ENCODE data around the gene DAAM2. TPM values are rescaled to one million over a fixed set of nuclear protein-coding genes. Genes with fewer than 3 reads are reported as not detected.

Gene DAAM2
- total RNA-seq, 6 experiments from 2014 or later: 2.2 to 9.0 (median 8.0) TPM

GRCh38 chr6:39859025-39859424 is 66.8 kb downstream of the DAAM2 start:
- H3K27ac Mint-ChIP-seq: no peak overlapping the region
- H3K4me1 Mint-ChIP-seq (ENCODE audit: low read depth): peaks cover 19% of the 10 kb centered on the region
- H3K36me3 Mint-ChIP-seq (ENCODE audit: low read depth): no peaks in the 10 kb centered on the region
- no peak for DNase-seq
- TF ChIP-seq CTCF (IDR thresholded peaks at IDR 0.05): no peak
- H3K27me3 Mint-ChIP-seq (ENCODE audit: insufficient read depth): peaks cover 10% of the 10 kb centered on the region
- no peaks in the 10 kb centered on the region for H3K9me3 Mint-ChIP-seq
- no peak overlapping the region for H3K4me3 Mint-ChIP-seq

- DNase-seq: no peak
- Mint-ChIP-seq H3K4me1 (ENCODE audit: low read depth) (peaks cover 7% of the 10 kb centered on the region; the same call in 1 of the 2 replicates), H3K27ac (no peak overlapping the region), H3K9me3 (no peaks in the 10 kb centered on the region), H3K27me3 (ENCODE audit: insufficient read depth) (peaks cover 8% of the 10 kb centered on the region), H3K4me3 (no peak overlapping the region), H3K36me3 (ENCODE audit: low read depth) (no peaks in the 10 kb centered on the region)
- TF ChIP-seq CTCF (IDR thresholded peaks at IDR 0.05): no peak
Measured at GRCh38 chr6:39861663-39862062, 69.5 kb downstream of the DAAM2 start.

GRCh38 chr6:39865011-39865888 is 73.1 kb downstream of the DAAM2 start:
- H3K27ac Mint-ChIP-seq: no peak overlapping the region
- peaks cover 8% of the 10 kb centered on the region for H3K27me3 Mint-ChIP-seq (ENCODE audit: insufficient read depth)
- H3K36me3 Mint-ChIP-seq (ENCODE audit: low read depth): no peaks in the 10 kb centered on the region
- H3K9me3 Mint-ChIP-seq: no peaks in the 10 kb centered on the region
- DNase-seq: peak; percentile 59
- peak; percentile 94 for TF ChIP-seq CTCF (IDR thresholded peaks at IDR 0.05)
- H3K4me3 Mint-ChIP-seq: no peak overlapping the region
- peaks cover 7% of the 10 kb centered on the region; the same call in 1 of the 2 replicates for H3K4me1 Mint-ChIP-seq (ENCODE audit: low read depth)

- H3K27ac Mint-ChIP-seq: no peak overlapping the region
Measured at GRCh38 chr6:39867592-39867991, 75.4 kb downstream of the DAAM2 start.

GRCh38 chr6:39870950-39871349 is 78.8 kb downstream of the DAAM2 start:
- Mint-ChIP-seq H3K36me3 (ENCODE audit: low read depth) (peaks cover 14% of the 10 kb centered on the region), H3K27me3 (ENCODE audit: insufficient read depth) (peaks cover 5% of the 10 kb centered on the region), H3K4me3 (no peak overlapping the region), H3K9me3 (no peaks in the 10 kb centered on the region), H3K4me1 (ENCODE audit: low read depth) (peaks cover 13% of the 10 kb centered on the region), H3K27ac (no peak overlapping the region)
- TF ChIP-seq CTCF (IDR thresholded peaks at IDR 0.05): peak; percentile 34; the same call in 1 of the 2 replicates
- DNase-seq: no peak

More at GRCh38 chr6:39867592-39867991, 75.4 kb downstream of the DAAM2 start:
- Mint-ChIP-seq H3K4me3 (no peak overlapping the region), H3K4me1 (ENCODE audit: low read depth) (no peaks in the 10 kb centered on the region), H3K36me3 (ENCODE audit: low read depth) (no peaks in the 10 kb centered on the region; the same call in 1 of the 2 replicates), H3K9me3 (no peaks in the 10 kb centered on the region), H3K27me3 (ENCODE audit: insufficient read depth) (peaks cover 8% of the 10 kb centered on the region)
- no peak for TF ChIP-seq CTCF (IDR thresholded peaks at IDR 0.05)
- no peak for DNase-seq
